Ishikawa (cell line): ENCODE results near the gene APOBR.

Experiments used
- CEBPB ChIP-seq: IDR thresholded peaks from 2 replicates; pipeline ENCODE4 v1.6.1; 2012
- CREB1 ChIP-seq: IDR thresholded peaks from 2 replicates; pipeline ENCODE4 v1.6.1; 2012; ENCODE audit warnings: low read depth
- EGR1 ChIP-seq: IDR thresholded peaks from 2 replicates; pipeline ENCODE4 v1.6.1; 2012
- EP300 ChIP-seq: IDR thresholded peaks from 2 replicates; pipeline ENCODE4 v1.6.1; 2012; ENCODE audit warnings: borderline replicate concordance
- FOXM1 ChIP-seq: IDR thresholded peaks from 2 replicates; pipeline ENCODE4 v1.6.1; 2012; ENCODE audit warnings: low read depth, borderline replicate concordance
- NFIC ChIP-seq: IDR thresholded peaks from 2 replicates; pipeline ENCODE4 v1.6.1; 2012
- RAD21 ChIP-seq: IDR thresholded peaks from 2 replicates; pipeline ENCODE4 v1.6.1; 2012; ENCODE audit warnings: low read depth
- REST ChIP-seq: IDR thresholded peaks from 2 replicates; pipeline ENCODE4 v1.6.1; 2012; ENCODE audit warnings: low read depth, mild to moderate bottlenecking
- TAF1 ChIP-seq: IDR thresholded peaks from 2 replicates; pipeline ENCODE4 v1.6.1; 2012; ENCODE audit warnings: low read depth, mild to moderate bottlenecking
- TCF12 ChIP-seq: IDR thresholded peaks from 2 replicates; pipeline ENCODE4 v1.6.1; 2012; ENCODE audit warnings: low read depth
- TEAD4 ChIP-seq: IDR thresholded peaks from 2 replicates; pipeline ENCODE4 v1.6.1; 2012
- YY1 ChIP-seq: IDR thresholded peaks from 2 replicates; pipeline ENCODE4 v1.6.1; 2012; ENCODE audit warnings: low read depth
- ZBTB7A ChIP-seq: IDR thresholded peaks from 2 replicates; pipeline ENCODE4 v1.6.1; 2012; ENCODE audit warnings: low read depth
- TF ChIP-seq, protein P1 (sequence below): IDR thresholded peaks from 2 replicates; pipeline ENCODE4 v1.6.1; 2012
- TF ChIP-seq, protein P2 (sequence below): IDR thresholded peaks from 2 replicates; pipeline ENCODE4 v1.6.1; 2012

Gene APOBR

GRCh38 chr16:28497861-28498599, 3.6 kb downstream of the APOBR start:
- TF ChIP-seq EGR1 = no peak
- TF ChIP-seq, protein P1, sequence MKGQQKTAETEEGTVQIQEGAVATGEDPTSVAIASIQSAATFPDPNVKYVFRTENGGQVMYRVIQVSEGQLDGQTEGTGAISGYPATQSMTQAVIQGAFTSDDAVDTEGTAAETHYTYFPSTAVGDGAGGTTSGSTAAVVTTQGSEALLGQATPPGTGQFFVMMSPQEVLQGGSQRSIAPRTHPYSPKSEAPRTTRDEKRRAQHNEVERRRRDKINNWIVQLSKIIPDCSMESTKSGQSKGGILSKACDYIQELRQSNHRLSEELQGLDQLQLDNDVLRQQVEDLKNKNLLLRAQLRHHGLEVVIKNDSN = no peak
- TF ChIP-seq CEBPB = no peak
- no peak for TF ChIP-seq RAD21
- no peak for TF ChIP-seq YY1
- TF ChIP-seq CREB1 = no peak
- no peak for TF ChIP-seq NFIC
- TF ChIP-seq, protein P2, sequence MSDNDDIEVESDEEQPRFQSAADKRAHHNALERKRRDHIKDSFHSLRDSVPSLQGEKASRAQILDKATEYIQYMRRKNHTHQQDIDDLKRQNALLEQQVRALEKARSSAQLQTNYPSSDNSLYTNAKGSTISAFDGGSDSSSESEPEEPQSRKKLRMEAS = no peak
- TF ChIP-seq TCF12 = no peak
- TF ChIP-seq TEAD4 = no peak

DNA sequence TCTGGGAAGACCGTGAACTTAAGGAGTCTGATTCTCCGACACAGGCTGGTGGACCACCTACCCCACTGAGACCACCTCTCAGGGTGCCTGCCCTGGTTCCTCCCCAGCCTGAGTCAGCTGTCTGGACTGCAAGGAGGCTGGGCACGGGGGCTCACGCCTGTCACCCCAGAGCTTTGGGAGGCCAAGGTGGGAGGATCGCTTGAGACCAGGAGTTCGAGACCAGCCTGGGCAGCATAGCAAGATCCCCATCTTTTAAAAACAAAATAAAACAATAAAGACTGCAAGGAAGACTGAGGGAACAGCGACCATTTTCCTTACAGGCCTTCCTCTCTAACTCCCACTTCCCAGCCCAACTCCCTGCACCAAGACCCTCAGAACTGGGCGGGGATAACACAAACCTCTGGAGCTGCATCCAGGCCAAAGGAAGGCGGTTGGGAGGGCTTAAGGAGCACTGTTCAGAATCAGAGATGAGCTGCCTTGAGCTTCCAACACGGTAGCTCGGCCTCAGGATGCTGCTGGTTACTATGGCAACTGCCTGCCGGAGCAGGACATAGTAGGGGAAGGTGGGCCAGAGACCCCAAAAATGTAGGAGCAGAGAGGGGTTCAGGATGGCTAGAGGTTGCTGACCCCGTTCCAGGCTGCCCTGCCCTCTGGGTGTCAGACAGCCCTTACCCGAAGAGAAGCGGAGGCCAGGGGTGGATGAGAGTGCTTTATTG, 4.4 kb downstream of the APOBR start:
- TF ChIP-seq CEBPB (no peak), CREB1 (no peak), EP300 (no peak), REST (no peak), ZBTB7A (no peak), TEAD4 (no peak), TCF12 (no peak), YY1 (no peak), RAD21 (no peak), TAF1 (no peak), FOXM1 (no peak)
- TF ChIP-seq, protein P1 = no peak
- TF ChIP-seq, protein P2 = no peak

DNA sequence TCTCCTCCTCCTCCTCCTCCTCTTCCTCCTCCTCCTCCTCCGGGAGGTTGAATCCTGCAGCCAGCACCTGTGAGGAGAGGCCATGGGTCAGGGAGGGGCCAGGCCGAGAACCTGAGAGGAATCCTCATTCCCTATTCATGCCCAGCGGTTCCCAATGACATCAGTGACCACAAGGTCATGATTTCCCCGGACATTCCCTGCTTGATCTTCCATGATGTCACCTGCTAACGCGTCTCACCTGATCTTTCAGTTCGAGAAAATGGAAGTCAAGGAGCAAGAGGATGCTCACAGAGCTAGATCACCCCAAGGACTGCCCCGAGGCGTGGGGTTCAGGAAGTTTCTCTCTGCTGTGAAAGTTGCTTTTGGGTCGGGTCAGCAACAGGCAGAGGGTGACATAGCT, 5.4 kb downstream of the APOBR start:
- TF ChIP-seq FOXM1 (no peak), RAD21 (no peak), YY1 (no peak), TAF1 (no peak), TEAD4 (no peak), NFIC (no peak), CREB1 (no peak), ZBTB7A (no peak), EP300 (no peak), CEBPB (no peak), REST (no peak), EGR1 (no peak), TCF12 (no peak)
- TF ChIP-seq, protein P2 = no peak
- TF ChIP-seq, protein P1 = no peak

GRCh38 chr16:28501258-28502232, 7.1 kb downstream of the APOBR start:
- no peak for TF ChIP-seq TEAD4
- TF ChIP-seq YY1 = no peak
- no peak for TF ChIP-seq RAD21
- TF ChIP-seq CEBPB = no peak
- no peak for TF ChIP-seq FOXM1
- TF ChIP-seq REST = no peak
- TF ChIP-seq EGR1 = no peak
- no peak for TF ChIP-seq TCF12
